HG03378 (cell line): ENCODE results near the gene CAMTA1.

Experiments used
- ATAC-seq: cut with Tn5 transposase; IDR thresholded peaks from one replicate; pipeline ENCODE4 v1.9.1; 2021; ENCODE audit warnings: mild to moderate bottlenecking, moderate library complexity; ENCODE audit not compliant: unreplicated experiment

Gene CAMTA1

DNA sequence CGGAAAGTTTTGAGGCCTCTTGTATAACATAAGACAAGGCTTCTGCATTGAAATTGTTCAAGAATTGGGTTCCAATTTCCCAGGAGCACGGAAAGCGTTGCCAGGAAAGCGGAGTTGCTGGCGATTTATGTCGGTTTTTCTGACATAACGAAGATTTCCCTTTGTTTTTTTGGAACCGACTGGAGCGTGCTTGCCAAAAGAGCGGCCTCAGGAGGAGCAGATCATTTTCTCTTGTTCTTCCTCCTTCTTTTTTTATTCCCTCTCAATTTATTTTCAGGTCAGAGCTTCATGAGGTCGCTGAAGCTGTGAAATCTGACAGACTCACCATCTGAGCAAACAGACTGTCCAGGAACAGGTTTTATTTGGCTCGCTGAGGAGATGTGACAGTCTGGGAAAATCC is 275.5 kb downstream of the CAMTA1 start:
- no peak for ATAC-seq

DNA sequence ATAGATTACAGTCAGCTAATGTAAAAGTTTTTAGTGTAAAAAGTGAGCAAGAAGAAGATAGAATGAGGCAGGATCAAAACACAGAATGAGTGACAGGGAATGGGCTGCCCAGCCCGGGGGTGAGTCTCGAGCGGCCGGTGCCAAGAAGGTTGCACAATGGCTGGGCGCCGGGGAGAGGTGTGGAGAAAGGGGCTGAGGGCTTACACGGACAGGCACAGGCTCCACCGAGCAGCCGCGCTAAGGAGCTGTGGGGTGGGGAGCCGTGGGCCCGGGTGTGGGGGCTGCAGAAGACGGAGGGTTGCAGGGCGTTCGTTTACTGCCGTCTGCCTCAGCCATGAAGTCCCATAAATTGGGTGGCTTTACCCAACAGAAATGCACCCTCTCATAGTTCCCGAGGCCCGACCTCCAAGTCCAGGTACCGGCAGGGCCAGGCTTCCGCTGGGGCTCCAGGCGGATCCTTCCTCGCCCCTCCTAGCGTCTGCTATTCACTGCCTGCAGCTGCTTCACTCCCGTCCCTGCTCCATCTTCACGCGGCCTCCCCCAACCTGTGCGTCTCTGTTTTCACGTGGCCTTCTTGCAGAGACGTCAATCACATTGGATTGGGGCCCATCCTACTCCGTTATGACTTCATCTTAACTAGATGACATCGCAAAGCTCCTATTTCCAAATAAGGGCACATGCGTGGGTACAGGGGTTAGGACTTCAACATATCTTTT is 277.2 kb downstream of the CAMTA1 start:
- no peak for ATAC-seq

DNA sequence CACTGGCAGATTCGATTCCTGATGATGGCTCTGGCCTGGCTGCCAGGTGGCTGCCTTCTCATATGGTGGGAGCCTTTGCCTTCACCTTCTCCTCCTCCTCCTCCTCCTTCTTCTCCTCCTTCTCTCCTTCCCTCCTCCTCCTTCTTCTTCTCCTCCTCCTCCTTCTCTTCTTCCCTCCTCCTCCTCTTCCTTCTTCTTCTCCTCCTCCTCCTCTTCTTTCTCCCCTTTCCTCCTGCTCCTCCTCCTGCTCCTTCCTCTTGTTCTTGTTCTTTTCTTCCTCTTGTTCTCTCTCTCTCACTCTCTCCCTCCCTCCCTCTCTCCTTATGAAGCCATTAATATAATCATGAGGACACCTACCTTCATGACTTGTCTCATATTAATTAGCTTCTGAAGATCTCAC is 278.7 kb downstream of the CAMTA1 start:
- no peak for ATAC-seq

DNA sequence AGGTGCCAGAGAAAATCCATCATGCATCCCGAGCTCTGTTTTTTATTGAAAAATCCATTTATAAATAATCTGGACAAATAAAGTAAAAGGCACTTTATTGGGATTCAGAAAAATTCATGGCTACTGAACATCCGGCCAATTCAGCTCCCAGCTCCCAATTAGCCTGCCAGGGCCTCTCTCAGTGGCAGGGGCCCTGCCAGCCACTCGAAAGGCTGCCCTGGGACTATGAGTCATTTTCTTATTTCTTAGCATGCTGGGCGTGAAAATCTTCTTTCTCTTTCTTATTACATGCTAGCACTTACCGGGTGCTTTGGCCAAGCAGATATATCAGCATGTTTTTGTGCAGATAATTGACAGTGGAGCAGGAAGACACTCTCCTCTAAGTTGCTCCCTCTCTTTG is 283.3 kb downstream of the CAMTA1 start:
- ATAC-seq, result no peak

DNA sequence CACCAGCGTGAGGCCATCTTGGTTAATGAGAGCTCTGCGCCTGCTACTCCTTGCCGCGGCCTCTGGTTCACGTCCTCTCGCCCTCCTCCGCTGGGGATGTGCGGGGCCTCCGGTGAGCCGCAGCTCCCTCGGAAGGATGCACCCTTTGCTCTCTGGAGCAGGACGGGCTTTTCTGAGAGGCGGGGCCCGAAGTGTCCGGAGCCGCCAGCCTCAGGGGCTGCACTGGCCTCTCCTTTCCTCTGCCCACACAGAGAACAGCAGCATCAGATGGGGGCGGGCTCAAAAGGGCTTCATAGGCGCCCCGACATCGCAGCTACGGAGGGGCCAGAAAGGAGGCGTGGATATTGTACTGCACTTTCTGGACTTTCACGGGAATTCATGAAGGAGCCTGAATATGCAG is 284.7 kb downstream of the CAMTA1 start:
- ATAC-seq, result no peak

DNA sequence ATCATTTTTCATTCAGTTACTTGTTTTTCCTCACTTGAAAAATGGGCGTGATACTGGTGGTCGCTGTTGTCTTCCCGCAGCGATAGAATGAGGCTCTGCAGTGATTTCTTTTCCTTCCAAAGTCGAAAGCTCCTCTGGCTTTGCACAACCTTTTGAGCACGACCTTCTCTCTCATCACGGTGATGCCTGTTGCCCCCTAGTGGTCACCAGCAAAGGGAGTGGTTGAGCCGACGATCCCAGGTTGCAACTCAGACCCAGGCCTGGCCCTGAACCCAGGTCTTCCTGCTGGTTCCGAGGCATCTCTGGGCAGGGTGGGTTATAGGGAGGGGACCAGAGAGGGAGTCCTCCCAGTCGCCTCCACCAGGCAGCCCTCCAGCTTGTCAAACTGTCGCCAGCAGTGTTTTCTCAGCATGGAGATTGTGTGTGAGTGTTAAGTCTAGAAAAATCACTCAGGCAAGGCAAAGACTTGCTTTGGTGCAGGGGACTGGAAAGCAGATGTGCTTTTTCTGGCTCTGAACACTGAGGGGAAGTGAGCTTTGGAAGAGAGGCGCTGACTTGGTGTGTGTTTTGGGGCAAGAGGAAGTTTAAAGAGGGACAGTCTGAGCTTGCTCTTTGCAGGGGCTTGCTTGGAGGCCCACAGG is 285.3 kb downstream of the CAMTA1 start:
- no peak for ATAC-seq

DNA sequence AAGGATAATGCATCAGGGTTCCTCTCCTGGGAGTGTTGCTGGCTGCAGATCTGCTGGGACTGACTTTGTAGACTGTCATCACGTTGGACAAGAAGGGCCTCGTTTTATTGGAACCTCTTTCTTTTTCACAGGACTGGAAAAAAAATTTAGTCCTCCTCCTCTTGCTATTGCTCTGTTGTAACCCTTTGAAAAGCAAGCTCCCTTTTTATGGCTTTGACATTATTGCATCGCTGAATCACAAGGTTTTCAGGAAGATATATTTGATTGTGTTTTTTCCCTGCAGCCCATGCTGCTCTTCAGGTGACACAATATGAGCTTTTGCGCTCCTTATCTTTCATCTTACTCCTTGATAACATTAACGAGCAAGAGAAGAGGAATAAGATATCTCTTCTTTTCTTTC is 290.9 kb downstream of the CAMTA1 start:
- ATAC-seq, result no peak

DNA sequence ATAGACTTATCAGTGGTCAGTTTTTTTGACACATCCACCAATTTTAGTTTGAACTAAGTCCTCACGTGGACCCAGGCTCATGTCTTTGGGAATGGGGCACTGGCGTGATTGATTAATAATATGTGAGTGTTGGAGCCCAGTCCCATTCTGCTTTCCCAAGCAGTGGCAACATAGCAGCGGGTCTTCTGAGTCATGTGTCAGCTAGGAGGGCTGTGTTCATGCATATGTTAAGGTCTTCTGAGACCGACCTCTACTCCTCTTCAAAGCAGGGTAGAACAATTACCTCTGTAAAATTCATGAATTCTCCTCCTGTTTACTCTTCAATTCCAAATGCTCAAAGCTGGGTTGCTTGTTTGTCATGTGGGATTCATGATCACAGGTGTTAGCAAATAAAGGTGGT is 291.3 kb downstream of the CAMTA1 start:
- ATAC-seq, result no peak

DNA sequence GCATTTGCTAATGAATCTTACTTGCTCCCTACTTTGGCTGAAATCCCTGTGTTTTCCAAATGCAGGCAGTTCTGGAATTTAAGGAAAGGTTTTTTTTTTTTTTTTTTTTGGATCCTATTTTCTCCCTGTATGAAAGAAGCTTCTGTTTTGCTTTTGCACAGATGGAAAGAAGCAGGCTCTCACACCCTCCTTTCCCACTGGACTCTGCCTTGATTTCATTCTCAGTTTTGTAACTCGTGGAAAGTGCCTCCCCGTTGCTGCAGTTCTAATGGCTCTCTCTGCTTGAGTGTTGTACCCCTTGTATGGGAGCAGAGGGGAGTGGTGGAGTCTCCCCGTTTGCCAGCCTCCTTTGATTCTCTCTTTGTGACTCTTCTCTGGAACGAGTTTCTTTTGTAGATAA is 291.9 kb downstream of the CAMTA1 start:
- ATAC-seq, result no peak

DNA sequence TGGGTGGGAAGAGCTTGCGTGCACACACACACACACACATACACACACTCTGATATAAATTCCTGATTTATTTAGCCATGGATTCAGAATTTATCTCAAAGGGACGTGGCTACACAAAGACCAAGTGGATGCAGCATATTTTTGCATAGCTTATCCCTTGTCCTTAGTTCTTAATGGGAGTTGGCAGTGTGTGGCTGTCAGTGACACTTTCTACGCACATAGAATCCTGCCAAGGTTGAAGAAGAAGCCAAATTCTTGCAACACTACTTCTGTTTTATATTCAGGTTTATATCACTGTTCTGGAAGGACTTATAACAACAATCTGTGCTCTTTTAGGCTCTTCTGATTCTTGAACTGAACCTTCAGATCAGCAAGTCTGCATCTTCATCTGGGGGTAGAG is 292.7 kb downstream of the CAMTA1 start:
- no peak for ATAC-seq

DNA sequence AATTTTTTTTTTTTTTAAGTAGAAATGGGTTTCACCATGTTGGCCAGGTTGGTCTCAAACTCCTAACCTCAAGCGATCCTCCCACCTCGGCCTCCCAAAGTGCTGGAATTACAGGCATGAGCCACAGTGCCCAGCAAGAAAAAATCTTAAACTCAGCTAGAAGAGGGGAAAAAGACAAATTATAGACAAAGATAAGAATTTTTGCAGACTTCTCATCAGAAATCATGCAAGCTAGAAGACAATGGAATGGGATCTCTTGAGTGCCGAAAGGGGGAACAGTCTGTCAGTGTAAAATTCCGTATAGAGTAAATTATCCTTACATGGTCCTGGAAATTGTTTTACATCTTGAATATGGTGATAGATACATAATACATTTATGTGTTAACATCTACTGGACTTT is 294.4 kb downstream of the CAMTA1 start:
- no peak for ATAC-seq

DNA sequence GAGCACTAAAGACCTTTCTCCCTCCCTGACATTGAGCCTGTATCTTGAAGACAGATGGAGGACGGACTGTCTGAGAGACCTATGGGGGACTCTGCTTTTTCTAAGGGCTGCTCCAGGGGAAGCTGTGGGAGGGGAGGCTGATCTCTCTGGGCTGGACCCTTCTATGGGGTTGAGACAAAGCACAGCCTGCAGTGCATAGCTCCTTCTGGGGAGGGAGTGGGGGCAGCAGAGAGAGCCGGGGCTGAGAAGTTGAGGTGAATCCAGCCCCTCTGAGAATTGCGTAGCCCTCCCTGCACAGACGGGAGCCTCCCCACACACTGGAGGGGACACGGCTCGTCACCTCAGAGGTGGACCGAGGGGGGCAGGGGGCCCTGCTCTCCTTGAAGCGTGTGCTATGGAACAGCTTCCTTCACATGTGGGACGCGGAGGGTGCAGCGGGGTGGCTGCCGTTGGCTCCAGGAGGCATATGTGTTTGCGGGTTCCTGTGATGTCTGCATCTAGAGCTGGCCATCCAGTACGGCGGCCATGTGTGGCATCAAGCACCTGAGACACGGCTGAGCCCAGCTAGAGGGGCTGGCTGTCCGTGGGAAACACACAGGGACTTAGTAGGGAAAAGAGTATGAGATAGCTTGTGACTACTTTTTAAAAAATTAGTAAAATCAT is 299.1 kb downstream of the CAMTA1 start:
- ATAC-seq, result no peak

DNA sequence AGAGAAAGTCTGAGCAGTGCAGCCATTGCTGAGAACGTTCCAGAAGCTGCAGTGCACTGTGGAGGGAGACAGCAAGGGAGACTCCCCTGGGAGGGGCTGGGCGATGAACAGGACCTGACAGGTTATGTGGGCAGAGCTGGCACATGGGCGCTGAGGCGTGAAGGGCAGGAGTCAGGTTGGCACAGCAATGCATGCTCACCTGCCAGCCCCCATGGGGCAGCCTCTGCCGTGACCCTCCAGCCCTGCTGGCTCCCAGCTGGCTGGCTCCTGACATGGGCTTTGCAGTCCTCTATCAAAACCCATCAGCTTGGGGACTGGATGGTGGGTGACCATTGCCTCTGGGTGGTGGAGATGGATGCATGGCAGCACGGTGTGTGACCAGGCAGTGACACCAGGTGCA is 300.3 kb downstream of the CAMTA1 start:
- ATAC-seq, result no peak

DNA sequence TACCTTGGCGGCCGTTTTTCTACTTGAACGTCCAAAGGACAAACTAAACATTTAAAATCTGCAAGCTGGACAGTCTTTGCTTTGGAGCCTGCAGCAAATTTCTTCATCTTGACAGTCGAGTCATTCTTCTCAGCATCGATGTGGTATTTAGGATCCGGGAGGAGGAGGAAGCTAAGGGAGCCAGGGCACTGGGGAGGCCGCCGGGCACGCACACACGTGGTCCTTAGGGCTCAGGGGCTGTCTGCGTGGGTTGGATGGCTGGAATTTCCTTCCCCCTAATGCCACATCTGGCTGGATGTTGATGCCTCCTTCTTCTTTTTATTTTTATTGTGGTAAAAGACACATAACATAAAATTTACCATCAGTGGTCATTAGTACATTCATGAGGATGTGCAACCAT is 300.9 kb downstream of the CAMTA1 start:
- no peak for ATAC-seq

DNA sequence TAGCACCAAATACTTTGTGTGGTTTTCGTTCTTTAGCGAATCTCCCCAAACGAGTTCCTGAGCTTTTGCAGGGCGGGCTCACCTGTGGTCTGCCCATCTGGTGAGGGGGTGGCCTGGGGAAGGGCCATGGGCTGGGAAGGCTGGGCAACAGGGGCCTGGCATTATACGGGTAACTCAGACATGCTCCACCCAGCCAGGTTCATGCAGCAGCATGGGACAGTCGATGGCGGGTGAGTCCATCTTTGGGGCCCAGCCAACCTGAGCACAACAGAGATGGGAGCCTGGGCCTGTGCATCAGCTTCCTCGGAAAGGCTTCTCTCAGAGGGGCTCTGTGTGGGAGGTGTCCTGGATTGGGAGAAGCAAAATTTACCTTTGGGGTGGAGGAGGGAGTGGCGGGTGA is 302.6 kb downstream of the CAMTA1 start:
- no peak for ATAC-seq

DNA sequence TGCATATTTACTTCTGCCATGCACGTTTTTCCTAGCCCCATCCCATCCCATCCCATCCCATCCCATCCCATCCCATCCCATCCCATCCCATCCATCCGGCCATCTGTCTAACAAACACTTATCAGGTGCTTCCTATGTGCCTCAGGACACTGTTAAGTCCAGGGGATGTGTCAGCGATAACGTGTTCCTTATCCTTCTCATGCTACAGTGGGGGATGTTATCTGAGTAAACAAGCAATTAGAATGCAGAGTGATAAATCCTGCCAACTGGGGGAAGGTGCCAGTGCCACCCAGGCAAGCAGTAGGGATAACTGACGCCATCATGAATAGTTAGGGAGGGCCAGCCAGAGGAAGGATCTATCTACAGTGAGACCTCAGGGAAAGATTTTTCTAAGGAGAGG is 304.2 kb downstream of the CAMTA1 start:
- ATAC-seq, result no peak

DNA sequence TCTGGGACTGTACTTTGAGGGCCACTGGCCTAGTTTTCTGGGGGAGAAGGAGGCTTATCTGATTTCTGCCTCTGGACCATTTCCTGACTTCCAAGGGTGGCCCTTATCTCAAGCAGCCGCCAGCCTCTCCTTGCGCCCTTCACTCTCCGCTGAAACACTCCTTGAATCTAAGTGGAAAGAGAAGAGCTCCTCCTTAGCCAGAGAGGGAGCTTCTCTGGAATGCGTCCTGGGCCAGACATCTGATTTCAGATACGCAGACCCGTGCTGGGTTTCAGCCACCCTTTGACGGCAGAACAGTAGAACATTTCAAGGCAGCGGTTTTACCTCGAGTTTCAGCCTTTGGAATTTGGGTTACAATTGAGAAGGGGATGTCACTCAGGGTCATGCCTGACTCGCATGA is 308.0 kb downstream of the CAMTA1 start:
- ATAC-seq, result no peak

DNA sequence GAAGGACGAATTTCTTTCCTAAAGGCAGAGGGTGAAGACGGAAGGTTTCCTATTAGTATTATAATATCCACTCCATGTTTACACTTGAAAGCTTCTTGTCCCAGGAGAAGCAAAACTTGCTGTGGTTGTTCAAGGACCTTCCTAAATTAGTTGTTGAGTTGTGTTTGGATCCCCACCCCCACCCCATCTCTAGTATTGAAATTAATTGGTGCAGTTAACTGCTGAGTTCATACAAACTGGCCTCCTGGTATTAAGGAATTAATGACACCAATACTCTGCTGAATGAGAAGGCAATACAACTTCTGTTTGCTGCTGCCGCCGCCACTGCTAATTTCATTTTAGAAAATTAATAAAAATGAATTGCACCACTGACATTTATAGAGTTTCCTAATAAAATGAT is 308.8 kb downstream of the CAMTA1 start:
- no peak for ATAC-seq

DNA sequence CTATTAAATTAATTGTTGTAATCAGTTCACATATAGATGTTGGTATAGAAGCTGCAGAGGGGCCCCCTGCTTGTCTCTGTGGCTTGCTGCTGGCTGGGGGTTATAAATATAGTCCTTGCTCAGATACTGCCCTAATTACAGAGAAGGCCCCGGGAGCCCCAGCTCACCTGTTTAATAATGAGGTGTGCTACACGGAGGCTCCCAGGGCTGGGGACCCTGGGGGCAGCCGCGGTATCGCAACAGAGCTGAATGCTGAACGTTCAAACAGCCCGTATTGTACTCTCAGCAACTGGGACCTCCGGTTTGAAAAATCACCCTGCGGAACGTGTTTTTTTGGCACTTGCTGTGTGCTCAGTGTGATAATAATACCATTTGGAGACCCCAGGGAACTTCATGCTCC is 309.3 kb downstream of the CAMTA1 start:
- ATAC-seq, result no peak

DNA sequence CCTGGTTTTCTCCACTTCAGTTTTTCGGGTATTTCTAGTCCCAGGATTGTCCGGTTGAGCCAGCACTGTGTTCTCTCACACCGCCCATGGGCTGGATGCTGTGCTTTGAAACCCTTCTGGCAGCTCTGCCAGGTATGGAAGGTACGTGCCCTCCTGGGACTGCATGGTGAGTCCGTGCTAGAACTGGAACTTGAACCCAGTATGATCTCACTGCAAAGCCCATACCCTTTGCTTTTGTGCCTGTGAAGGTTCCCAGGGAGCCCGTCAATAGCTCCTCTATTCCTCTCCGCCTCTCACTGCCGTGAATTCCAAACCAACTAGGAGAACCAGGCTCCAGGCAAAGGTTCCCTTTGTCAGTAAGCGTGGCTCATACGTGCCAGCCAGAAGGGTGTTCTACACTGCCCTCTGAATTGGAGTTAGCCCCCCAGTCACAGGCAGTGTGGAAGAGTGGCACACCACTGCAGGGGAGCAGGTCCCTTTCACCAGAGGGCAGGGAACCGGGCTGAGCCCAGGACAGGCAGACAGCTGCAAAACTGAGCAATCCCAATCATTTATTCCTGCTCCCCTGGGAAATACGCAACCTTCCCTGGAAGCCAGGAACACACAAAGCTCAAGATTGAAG is 310.2 kb downstream of the CAMTA1 start:
- no peak for ATAC-seq

DNA sequence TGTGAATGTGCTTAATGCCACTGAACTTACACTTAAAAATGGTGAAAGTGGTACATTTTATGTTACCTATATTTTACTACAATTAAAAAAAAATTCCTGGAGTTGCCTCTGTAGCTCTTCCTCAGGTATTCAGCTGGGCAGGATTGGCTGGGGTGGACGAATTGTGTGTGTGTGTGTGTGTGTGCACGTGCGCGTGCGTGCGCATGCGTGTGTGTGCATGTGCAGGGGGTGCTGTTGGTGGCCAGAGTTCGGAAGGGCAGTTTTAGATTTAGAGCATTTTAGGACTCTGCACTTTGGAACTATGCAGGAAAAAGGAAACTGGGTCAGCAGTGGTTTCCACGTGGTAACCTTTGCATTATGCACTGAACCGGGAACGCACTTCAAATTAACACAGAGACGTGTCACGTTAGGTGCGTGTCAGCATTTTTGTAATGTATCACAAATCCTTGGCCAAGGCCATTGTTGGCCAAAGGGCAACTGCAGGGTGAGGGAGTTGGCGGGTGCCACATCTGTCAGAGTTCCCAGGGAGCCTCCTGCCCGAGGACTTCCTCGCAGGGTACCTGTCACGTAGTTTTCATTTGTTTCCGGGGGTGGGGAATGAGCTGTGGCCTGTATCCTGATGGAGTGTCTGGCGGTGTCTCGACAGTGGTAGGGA is 312.8 kb downstream of the CAMTA1 start:
- no peak for ATAC-seq
